HepG2 (cell line): ENCODE results near the gene MAPKAPK3. TPM values are rescaled to one million over a fixed set of nuclear protein-coding genes. Genes with fewer than 3 reads are reported as not detected.

ENCODE experiments used
- GPN1 ChIP-seq: sonication (generic); formaldehyde crosslinking; IDR thresholded peaks from 2 replicates; pipeline ENCODE4 v1.5.1; 2020; ENCODE audit warnings: missing genetic modification reagents, borderline replicate concordance
- KAT7 ChIP-seq: IDR thresholded peaks from 2 replicates; pipeline ENCODE4 v1.6.1; 2018; ENCODE audit warnings: borderline replicate concordance, missing compliant biosample characterization
- KDM6A ChIP-seq: IDR thresholded peaks from 2 replicates; pipeline ENCODE4 v1.6.1; 2016; ENCODE audit warnings: low read depth
- MAFG ChIP-seq: sonication (generic); formaldehyde crosslinking; IDR thresholded peaks from 2 replicates; pipeline ENCODE4 v1.5.1; 2020; ENCODE audit warnings: mild to moderate bottlenecking, missing genetic modification reagents
- NFKBIZ ChIP-seq: IDR thresholded peaks from 2 replicates; pipeline ENCODE4 v1.6.1; 2018; ENCODE audit warnings: missing genetic modification reagents, missing compliant biosample characterization
- NR2F2 ChIP-seq: IDR thresholded peaks from 2 replicates; pipeline ENCODE4 v1.6.1; 2012; ENCODE audit warnings: low read depth, inconsistent platforms, borderline replicate concordance
- PPARG ChIP-seq: conservative IDR thresholded peaks from 2 replicates; pipeline ENCODE4 v1.6.1; 2016; ENCODE audit warnings: missing biosample characterization, missing genetic modification reagents
- PRMT3 ChIP-seq: sonication (generic); formaldehyde crosslinking; IDR thresholded peaks from 2 replicates; pipeline ENCODE4 v1.8.1; 2022; ENCODE audit warnings: low read depth, mild to moderate bottlenecking, moderate library complexity, missing genetic modification reagents, borderline replicate concordance
- SIX4 ChIP-seq: sonication (generic); formaldehyde crosslinking; IDR thresholded peaks from 2 replicates; pipeline ENCODE4 v1.4.0; 2020; ENCODE audit warnings: missing genetic modification reagents
- SP1 ChIP-seq, 2 experiments: fragments of 450-650 bp in 1 of 2; sonication (generic) in 1 of 2; formaldehyde crosslinking in 1 of 2; IDR thresholded peaks; 2 replicates each; pipeline versions ENCODE4 v1.4.0 to v1.6.1; 2016 to 2020; ENCODE audit warnings: missing genetic modification reagents in 1 of 2
- SRSF1 ChIP-seq: fragments of 200-400 bp; formaldehyde crosslinking; optimal IDR thresholded peaks from 2 replicates; pipeline ENCODE3; 2017; ENCODE audit warnings: mild to moderate bottlenecking, low read depth, low read length, moderate library complexity
- ZNF138 ChIP-seq: sonication (generic); formaldehyde crosslinking; IDR thresholded peaks from 2 replicates; pipeline ENCODE4 v1.5.0; 2020; ENCODE audit warnings: mild to moderate bottlenecking, low read depth, missing genetic modification reagents
- ZNF20 ChIP-seq: sonication (generic); formaldehyde crosslinking; IDR thresholded peaks from 2 replicates; pipeline ENCODE4 v1.4.0; 2020; ENCODE audit warnings: mild to moderate bottlenecking, moderate library complexity, missing genetic modification reagents
- ZNF264 ChIP-seq: sonication (generic); formaldehyde crosslinking; IDR thresholded peaks from 2 replicates; pipeline ENCODE4 v1.4.0; 2020; ENCODE audit warnings: missing genetic modification reagents
- ZNF333 ChIP-seq: sonication (generic); formaldehyde crosslinking; IDR thresholded peaks from 2 replicates; pipeline ENCODE4 v1.4.0; 2020; ENCODE audit warnings: mild to moderate bottlenecking, missing genetic modification reagents, borderline replicate concordance
- ZNF550 ChIP-seq: sonication (generic); formaldehyde crosslinking; IDR thresholded peaks from 2 replicates; pipeline ENCODE4 v1.4.0; 2020; ENCODE audit warnings: mild to moderate bottlenecking, missing genetic modification reagents, borderline replicate concordance
- ZNF562 ChIP-seq: sonication (generic); formaldehyde crosslinking; IDR thresholded peaks from 2 replicates; pipeline ENCODE4 v1.8.0; 2022; ENCODE audit warnings: missing genetic modification reagents, borderline replicate concordance
- ZNF619 ChIP-seq: sonication (generic); formaldehyde crosslinking; IDR thresholded peaks from 2 replicates; pipeline ENCODE4 v1.4.0; 2020; ENCODE audit warnings: mild to moderate bottlenecking, missing genetic modification reagents
- ZNF780A ChIP-seq: sonication (generic); formaldehyde crosslinking; IDR thresholded peaks from 2 replicates; pipeline ENCODE4 v1.8.0; 2022; ENCODE audit warnings: mild to moderate bottlenecking, missing genetic modification reagents, moderate library complexity
- polyA plus RNA-seq, 8 experiments: library from polyadenylated mRNA; depleted of rRNA in 3 of 8; stranded (reverse) in 7 of 8; unstranded in 1 of 8; fragments of >200 nt; fragmentation: Illumina TruSeq in 4 of 8; extraction: Trizol in 4 of 8; gene quantifications; 2 replicates each; pipeline versions ENCODE4 v1.2.1 to v1.2.3, GENCODE V29; 2011 to 2016; ENCODE audit warnings: low read depth in 4 of 8, missing spikeins in 1 of 8, mixed read lengths in 1 of 8; ENCODE audit not compliant: insufficient read depth in 1 of 8
- total RNA-seq, 5 experiments: library from RNA; depleted of rRNA; stranded (reverse); fragments of >200 nt; fragmentation: Illumina TruSeq; extraction: Trizol; gene quantifications; 2 replicates each; pipeline ENCODE4 v1.2.3, GENCODE V29; 2016; ENCODE audit warnings: low read depth in 1 of 5
- TF ChIP-seq, protein P1 (sequence below): sonication (generic); formaldehyde crosslinking; conservative IDR thresholded peaks from 2 replicates; pipeline ENCODE4 v1.8.1; 2023; ENCODE audit warnings: missing genetic modification reagents
- TF ChIP-seq, protein P2 (sequence below): IDR thresholded peaks from 2 replicates; pipeline ENCODE4 v1.6.1; 2016; ENCODE audit warnings: low read depth, control low read depth
- TF ChIP-seq, protein P3 (sequence below): sonication (generic); formaldehyde crosslinking; IDR thresholded peaks from 2 replicates; pipeline ENCODE4 v1.5.1; 2020; ENCODE audit warnings: mild to moderate bottlenecking, missing genetic modification reagents, borderline replicate concordance
- TF ChIP-seq, protein P4 (sequence below): sonication (generic); formaldehyde crosslinking; conservative IDR thresholded peaks from 2 replicates; pipeline ENCODE4 v1.4.0; 2020; ENCODE audit warnings: missing genetic modification reagents
- TF ChIP-seq, protein P5 (sequence below): sonication (generic); formaldehyde crosslinking; IDR thresholded peaks from 2 replicates; pipeline ENCODE4 v1.5.1; 2020; ENCODE audit warnings: missing genetic modification reagents, mild to moderate bottlenecking, borderline replicate concordance

Gene MAPKAPK3
- total and polyA plus RNA-seq, 2 of the 13 experiments (the other 11 are each of a cell fraction or from before 2014, with no cell fraction given): 39.9 to 41.2 TPM

DNA sequence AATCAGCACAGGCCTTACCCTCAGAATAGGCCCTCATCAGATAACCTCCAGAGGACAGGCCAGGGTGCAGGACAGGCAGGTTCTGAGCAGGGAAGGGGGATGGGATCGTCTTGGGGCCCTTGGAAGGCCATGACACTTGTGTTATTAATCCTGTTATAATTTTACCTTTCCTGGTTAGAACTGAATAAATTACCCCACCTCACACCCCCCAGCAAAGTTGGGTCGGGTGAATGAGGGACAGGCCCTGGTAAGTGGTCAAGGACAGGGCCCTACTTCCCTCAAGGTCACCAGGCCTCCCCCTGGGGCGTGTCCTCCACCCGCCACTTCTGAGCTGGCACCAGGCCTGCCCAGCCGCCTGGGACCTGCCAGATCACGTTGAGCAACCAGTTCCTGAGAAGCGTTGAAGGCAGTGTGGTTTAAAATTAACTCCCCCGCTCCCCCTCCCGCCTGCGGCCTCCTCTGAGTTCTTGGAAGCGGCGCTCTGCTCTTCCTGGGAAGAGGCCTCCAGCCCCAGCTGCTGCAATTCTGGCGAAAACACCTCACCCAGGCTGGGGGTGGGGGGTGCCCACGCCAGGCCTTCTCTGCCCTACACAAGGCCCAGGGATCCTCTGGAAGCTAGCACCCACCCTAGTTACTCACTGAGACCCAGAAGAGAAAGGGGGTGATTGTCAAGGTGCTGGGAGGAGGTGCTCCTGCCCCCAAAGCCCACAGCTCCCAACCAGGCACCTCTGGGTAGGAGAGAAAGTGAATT, 15.9 kb upstream of the MAPKAPK3 start (continued):
- TF ChIP-seq NFKBIZ (CRISPR knock-in tag) (peak; percentile 48; the same call in 1 of the 2 replicates), SP1 (IDR thresholded peaks at IDR 0.05) (no peak), SP1 (CRISPR knock-in tag; IDR thresholded peaks at IDR 0.05) (peak; percentile 54), MAFG (CRISPR knock-in tag) (no peak), NR2F2 (peak; percentile 64; the same call in 1 of the 2 replicates), SIX4 (CRISPR knock-in tag) (peak; percentile 72), KAT7 (CRISPR knock-in tag) (no peak), ZNF264 (CRISPR knock-in tag) (peak; percentile 86; the same call in 1 of the 2 replicates), ZNF562 (CRISPR knock-in tag) (no peak), ZNF333 (CRISPR knock-in tag) (no peak; the same call in 1 of the 2 replicates), ZNF20 (no peak), ZNF550 (CRISPR knock-in tag) (no peak), PPARG (CRISPR knock-in tag) (peak; percentile 74), GPN1 (CRISPR knock-in tag) (no peak), ZNF138 (CRISPR knock-in tag) (peak; percentile 71; the same call in 1 of the 2 replicates), PRMT3 (CRISPR knock-in tag) (no peak), ZNF780A (peak; percentile 92; the same call in 1 of the 2 replicates), SRSF1 (peak; percentile 56), ZNF619 (no peak), KDM6A (peak; percentile 77; the same call in 1 of the 2 replicates)
- TF ChIP-seq, protein P1, sequence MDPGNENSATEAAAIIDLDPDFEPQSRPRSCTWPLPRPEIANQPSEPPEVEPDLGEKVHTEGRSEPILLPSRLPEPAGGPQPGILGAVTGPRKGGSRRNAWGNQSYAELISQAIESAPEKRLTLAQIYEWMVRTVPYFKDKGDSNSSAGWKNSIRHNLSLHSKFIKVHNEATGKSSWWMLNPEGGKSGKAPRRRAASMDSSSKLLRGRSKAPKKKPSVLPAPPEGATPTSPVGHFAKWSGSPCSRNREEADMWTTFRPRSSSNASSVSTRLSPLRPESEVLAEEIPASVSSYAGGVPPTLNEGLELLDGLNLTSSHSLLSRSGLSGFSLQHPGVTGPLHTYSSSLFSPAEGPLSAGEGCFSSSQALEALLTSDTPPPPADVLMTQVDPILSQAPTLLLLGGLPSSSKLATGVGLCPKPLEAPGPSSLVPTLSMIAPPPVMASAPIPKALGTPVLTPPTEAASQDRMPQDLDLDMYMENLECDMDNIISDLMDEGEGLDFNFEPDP (CRISPR knock-in tag): no peak
- TF ChIP-seq, protein P2, sequence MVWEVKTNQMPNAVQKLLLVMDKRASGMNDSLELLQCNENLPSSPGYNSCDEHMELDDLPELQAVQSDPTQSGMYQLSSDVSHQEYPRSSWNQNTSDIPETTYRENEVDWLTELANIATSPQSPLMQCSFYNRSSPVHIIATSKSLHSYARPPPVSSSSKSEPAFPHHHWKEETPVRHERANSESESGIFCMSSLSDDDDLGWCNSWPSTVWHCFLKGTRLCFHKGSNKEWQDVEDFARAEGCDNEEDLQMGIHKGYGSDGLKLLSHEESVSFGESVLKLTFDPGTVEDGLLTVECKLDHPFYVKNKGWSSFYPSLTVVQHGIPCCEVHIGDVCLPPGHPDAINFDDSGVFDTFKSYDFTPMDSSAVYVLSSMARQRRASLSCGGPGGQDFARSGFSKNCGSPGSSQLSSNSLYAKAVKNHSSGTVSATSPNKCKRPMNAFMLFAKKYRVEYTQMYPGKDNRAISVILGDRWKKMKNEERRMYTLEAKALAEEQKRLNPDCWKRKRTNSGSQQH (CRISPR knock-in tag): 0 out of 2 replicates have a peak, but pooled peaks have one; percentile 15
- TF ChIP-seq, protein P3, sequence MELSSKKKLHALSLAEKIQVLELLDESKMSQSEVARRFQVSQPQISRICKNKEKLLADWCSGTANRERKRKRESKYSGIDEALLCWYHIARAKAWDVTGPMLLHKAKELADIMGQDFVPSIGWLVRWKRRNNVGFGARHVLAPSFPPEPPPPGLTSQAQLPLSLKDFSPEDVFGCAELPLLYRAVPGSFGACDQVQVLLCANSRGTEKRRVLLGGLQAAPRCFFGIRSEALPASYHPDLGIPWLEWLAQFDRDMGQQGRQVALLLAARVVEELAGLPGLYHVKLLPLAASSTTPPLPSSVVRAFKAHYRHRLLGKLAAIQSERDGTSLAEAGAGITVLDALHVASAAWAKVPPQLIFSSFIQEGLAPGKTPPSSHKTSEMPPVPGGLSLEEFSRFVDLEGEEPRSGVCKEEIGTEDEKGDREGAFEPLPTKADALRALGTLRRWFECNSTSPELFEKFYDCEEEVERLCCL (CRISPR knock-in tag): no peak
- TF ChIP-seq, protein P4, sequence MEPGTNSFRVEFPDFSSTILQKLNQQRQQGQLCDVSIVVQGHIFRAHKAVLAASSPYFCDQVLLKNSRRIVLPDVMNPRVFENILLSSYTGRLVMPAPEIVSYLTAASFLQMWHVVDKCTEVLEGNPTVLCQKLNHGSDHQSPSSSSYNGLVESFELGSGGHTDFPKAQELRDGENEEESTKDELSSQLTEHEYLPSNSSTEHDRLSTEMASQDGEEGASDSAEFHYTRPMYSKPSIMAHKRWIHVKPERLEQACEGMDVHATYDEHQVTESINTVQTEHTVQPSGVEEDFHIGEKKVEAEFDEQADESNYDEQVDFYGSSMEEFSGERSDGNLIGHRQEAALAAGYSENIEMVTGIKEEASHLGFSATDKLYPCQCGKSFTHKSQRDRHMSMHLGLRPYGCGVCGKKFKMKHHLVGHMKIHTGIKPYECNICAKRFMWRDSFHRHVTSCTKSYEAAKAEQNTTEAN (CRISPR knock-in tag): 0 out of 2 replicates have a peak, but pooled peaks have one; percentile 56
- TF ChIP-seq, protein P5, sequence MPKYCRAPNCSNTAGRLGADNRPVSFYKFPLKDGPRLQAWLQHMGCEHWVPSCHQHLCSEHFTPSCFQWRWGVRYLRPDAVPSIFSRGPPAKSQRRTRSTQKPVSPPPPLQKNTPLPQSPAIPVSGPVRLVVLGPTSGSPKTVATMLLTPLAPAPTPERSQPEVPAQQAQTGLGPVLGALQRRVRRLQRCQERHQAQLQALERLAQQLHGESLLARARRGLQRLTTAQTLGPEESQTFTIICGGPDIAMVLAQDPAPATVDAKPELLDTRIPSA (CRISPR knock-in tag): no peak
